Mesendoderm (in vitro differentiated cells): ENCODE measurements around the gene CEP131.
A peak's percentile ranks its signal among the peaks of the same experiment; 100 is the strongest.

ENCODE experiments used
- DNase-seq: peaks from one replicate; pipeline ENCODE4 v3.0.0; 2013
- H2AK5ac ChIP-seq: 2 replicates; pipeline ENCODE4 v1.6.1; 2013; ENCODE audit warnings: low read length, inconsistent platforms
- H2BK120ac ChIP-seq: 2 replicates; pipeline ENCODE4 v1.6.1; 2013; ENCODE audit warnings: low read depth, mild to moderate bottlenecking, low read length, moderate library complexity, mixed read lengths
- H2BK15ac ChIP-seq: replicated peaks from 2 replicates; pipeline ENCODE4 v1.6.1; 2013; ENCODE audit warnings: low read depth, mild to moderate bottlenecking, moderate library complexity
- H2BK5ac ChIP-seq: 2 replicates; pipeline ENCODE4 v1.6.1; 2013; ENCODE audit warnings: low read length, inconsistent platforms
- H3K18ac ChIP-seq: 2 replicates; pipeline ENCODE4 v1.6.1; 2013; ENCODE audit warnings: mild to moderate bottlenecking, low read length, mixed read lengths
- H3K23ac ChIP-seq: one replicate; pipeline ENCODE4 v1.6.1; 2013; ENCODE audit warnings: low read length
- H3K27ac ChIP-seq: 2 replicates; pipeline ENCODE4 v1.5.1; 2013; ENCODE audit warnings: low read depth, mild to moderate bottlenecking, inconsistent platforms, low read length, moderate library complexity
- H3K27me3 ChIP-seq: 2 replicates; pipeline ENCODE4 v1.6.1; 2013; ENCODE audit warnings: low read length, control low read depth, mild to moderate bottlenecking, inconsistent platforms; ENCODE audit not compliant: insufficient read depth, poor library complexity
- H3K36me3 ChIP-seq: 2 replicates; pipeline ENCODE4 v1.6.1; 2013; ENCODE audit warnings: low read length, inconsistent platforms; ENCODE audit not compliant: control insufficient read depth, insufficient read depth
- H3K4ac ChIP-seq: one replicate; pipeline ENCODE4 v1.6.1; 2013; ENCODE audit warnings: low read depth, mild to moderate bottlenecking, low read length, moderate library complexity
- H3K4me1 ChIP-seq: 2 replicates; pipeline ENCODE4 v1.6.1; 2013; ENCODE audit warnings: low read depth, low read length, inconsistent platforms; ENCODE audit not compliant: control insufficient read depth
- H3K4me2 ChIP-seq: 2 replicates; pipeline ENCODE4 v1.6.1; 2013; ENCODE audit warnings: low read length
- H3K4me3 ChIP-seq: 2 replicates; pipeline ENCODE4 v1.5.1; 2013; ENCODE audit warnings: mild to moderate bottlenecking, low read length
- H3K56ac ChIP-seq: one replicate; pipeline ENCODE4 v1.6.1; 2013; ENCODE audit warnings: low read length
- H3K79me1 ChIP-seq: 2 replicates; pipeline ENCODE4 v1.6.1; 2013; ENCODE audit warnings: low read length, inconsistent platforms
- H3K79me2 ChIP-seq: 2 replicates; pipeline ENCODE4 v1.6.1; 2013; ENCODE audit warnings: mild to moderate bottlenecking, low read length; ENCODE audit not compliant: control insufficient read depth, insufficient read depth
- H3K9ac ChIP-seq: 2 replicates; pipeline ENCODE4 v1.6.1; 2013; ENCODE audit warnings: low read length, inconsistent platforms
- H4K5ac ChIP-seq: one replicate; pipeline ENCODE4 v1.6.1; 2013; ENCODE audit warnings: low read length
- H4K8ac ChIP-seq: one replicate; pipeline ENCODE4 v1.6.1; 2013; ENCODE audit warnings: low read depth, mild to moderate bottlenecking, control low read depth, low read length, moderate library complexity
- WGBS: extraction: QIAGEN DNeasy Blood & Tissue Kit; methylation state at CpG from one replicate; pipeline ENCODE4 v1.1.7; 2013; ENCODE audit warnings: low lambda C conversion rate, missing lambda C conversion rate; ENCODE audit not compliant: insufficient coverage; ENCODE audit errors: extremely low coverage; 5-methylcytosine and 5-hydroxymethylcytosine counted together

The CEP131 gene

GRCh38 chr17:81142301-81143199 is 80.2 kb downstream of the CEP131 start:
- Histone ChIP-seq H3K79me1 (no peaks in the 10 kb centered on the region), H3K36me3 (no peaks in the 10 kb centered on the region), H4K5ac (no peak overlapping the region), H4K8ac (no peak overlapping the region), H3K4me3 (no peak overlapping the region), H3K79me2 (no peaks in the 10 kb centered on the region), H2AK5ac (no peak overlapping the region), H3K56ac (peak overlapping the region; percentile 6), H2BK120ac (no peak overlapping the region), H3K4me1 (no peaks in the 10 kb centered on the region), H3K23ac (no peak overlapping the region), H3K27me3 (no peaks in the 10 kb centered on the region), H3K9ac (no peak overlapping the region), H3K27ac (no peak overlapping the region), H2BK5ac (no peak overlapping the region), H2BK15ac (no peak overlapping the region), H3K18ac (no peak overlapping the region), H3K4me2 (no peak overlapping the region), H3K4ac (no peak overlapping the region)
- WGBS = no CpG with 5 or more reads among the region's 25 CpGs
- DNase-seq = peak; percentile 76

DNA sequence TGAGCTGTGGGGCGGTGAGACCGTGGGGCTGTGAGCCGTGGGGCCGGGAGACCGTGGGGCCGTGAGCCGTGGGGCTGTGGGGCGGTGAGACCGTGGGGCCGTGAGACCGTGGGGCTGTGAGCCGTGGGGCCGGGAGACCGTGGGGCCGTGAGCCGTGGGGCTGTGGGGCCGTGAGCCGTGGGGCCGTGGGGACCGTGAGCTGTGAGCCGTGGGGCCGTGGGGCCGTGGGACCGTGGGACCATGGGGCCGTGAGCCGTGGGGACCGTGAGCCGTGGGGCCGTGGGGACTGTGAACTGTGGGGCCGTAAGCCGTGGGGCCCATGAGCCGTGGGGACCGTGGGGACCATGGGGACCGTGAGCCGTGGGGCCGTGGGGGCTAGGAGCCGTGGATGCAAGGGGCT is 82.1 kb downstream of the CEP131 start:
- Histone ChIP-seq H3K9ac (no peak overlapping the region), H3K56ac (no peak overlapping the region), H3K36me3 (no peaks in the 10 kb centered on the region)

GRCh38 chr17:81140018-81140417 is 82.7 kb downstream of the CEP131 start:
- Histone ChIP-seq H3K27ac (no peak overlapping the region), H4K8ac (no peak overlapping the region), H3K27me3 (no peaks in the 10 kb centered on the region), H3K79me1 (no peaks in the 10 kb centered on the region), H3K18ac (no peak overlapping the region), H3K4me3 (no peak overlapping the region), H3K9ac (no peak overlapping the region), H3K23ac (no peak overlapping the region), H2BK15ac (no peak overlapping the region), H3K56ac (no peak overlapping the region), H3K4me2 (no peak overlapping the region), H2BK5ac (no peak overlapping the region), H3K4ac (no peak overlapping the region), H3K79me2 (no peaks in the 10 kb centered on the region), H3K36me3 (no peaks in the 10 kb centered on the region), H4K5ac (no peak overlapping the region), H2BK120ac (no peak overlapping the region), H3K4me1 (no peaks in the 10 kb centered on the region), H2AK5ac (no peak overlapping the region)
- DNase-seq = no peak
- no CpG with 5 or more reads among the region's 8 CpGs for WGBS

More for the DNA sequence above, 82.1 kb downstream of the CEP131 start:
- Histone ChIP-seq H3K4me3 (no peak overlapping the region), H4K8ac (no peak overlapping the region), H3K23ac (no peak overlapping the region), H2AK5ac (no peak overlapping the region), H4K5ac (no peak overlapping the region), H3K4me1 (no peaks in the 10 kb centered on the region), H3K27ac (no peak overlapping the region), H3K27me3 (no peaks in the 10 kb centered on the region), H3K79me2 (no peaks in the 10 kb centered on the region), H3K18ac (no peak overlapping the region), H3K4ac (no peak overlapping the region), H3K4me2 (no peak overlapping the region), H2BK15ac (no peak overlapping the region), H3K79me1 (no peaks in the 10 kb centered on the region), H2BK120ac (no peak overlapping the region), H2BK5ac (no peak overlapping the region)
- no CpG with 5 or more reads among the region's 37 CpGs for WGBS
- DNase-seq = no peak
